GM12891 (cell line): ENCODE results near the gene TCFL5.

Experiments used
- POLR2A ChIP-seq: IDR thresholded peaks from 2 replicates; pipeline ENCODE4 v1.6.1; 2011; ENCODE audit warnings: low read depth, low read length, control low read depth
- POLR2AphosphoS5 ChIP-seq: IDR thresholded peaks from 2 replicates; pipeline ENCODE4 v1.6.1; 2011; ENCODE audit warnings: low read depth, low read length, control low read depth
- POU2F2 ChIP-seq: IDR thresholded peaks from 2 replicates; pipeline ENCODE4 v1.6.1; 2011; ENCODE audit warnings: low read depth, mild to moderate bottlenecking, control low read depth, low read length, moderate library complexity
- SPI1 ChIP-seq: IDR thresholded peaks from 2 replicates; pipeline ENCODE4 v1.6.1; 2011; ENCODE audit warnings: low read depth, low read length, control low read depth
- TAF1 ChIP-seq: IDR thresholded peaks from 2 replicates; pipeline ENCODE4 v1.6.1; 2011; ENCODE audit warnings: low read depth, low read length, control low read depth

GRCh38 chr20:62802026-62802712, 59.5 kb downstream of the TCFL5 start:
- no peak for TF ChIP-seq POU2F2
- no peak for TF ChIP-seq POLR2AphosphoS5
- no peak for TF ChIP-seq POLR2A
- TF ChIP-seq SPI1: no peak
- TF ChIP-seq TAF1: no peak
